SK-N-SH (cell line): ENCODE results near the gene TMEM145. TPM values are rescaled to one million over a fixed set of nuclear protein-coding genes. Genes with fewer than 3 reads are reported as not detected.
"Not testable (repeated sequence)": the region's sequence is repeated elsewhere in the genome, so short reads cannot be mapped to it uniquely, and the experiment has no call there.

Experiments
- CTCF ChIA-PET: fragments of 300-600, 350-600 bp; formaldehyde crosslinking; extraction: SDS; loops from one replicate; lab custom pipeline; 2021; lab: Yijun Ruan, JAX
- POLR2A ChIA-PET: fragments of 350-600 bp; sonication (Branson Sonifier 250); formaldehyde crosslinking; extraction: SDS; loops from one replicate; lab custom pipeline; 2020; ENCODE audit warnings: antibody characterized with exemption, inconsistent platforms; lab: Yijun Ruan, JAX
- DNase-seq: peaks from one replicate; pipeline ENCODE4 v3.0.0; 2012
- H2AFZ ChIP-seq: fragments of 200-600 bp; sonication (generic); 2 replicates; pipeline ENCODE4 v1.8.1; 2016; ENCODE audit warnings: antibody characterized with exemption, mild to moderate bottlenecking, low read depth
- H3F3A ChIP-seq: fragments of 200-600 bp; sonication (generic); replicated peaks from 2 replicates; pipeline ENCODE3; 2016; ENCODE audit warnings: antibody characterized with exemption, mild to moderate bottlenecking; ENCODE audit not compliant: insufficient read depth
- H3K27ac ChIP-seq, 2 experiments: fragments of 200-500 bp in 1 of 2; fragments of 200-600 bp in 1 of 2; sonication (Bioruptor generic) in 1 of 2; sonication (generic), shearing (Covaris generic) in 1 of 2; 2 replicates each; pipeline versions ENCODE4 v1.5.1 to v1.6.1; 2014 to 2016; ENCODE audit warnings: low read depth in 2 of 2, inconsistent platforms in 1 of 2, low read length in 1 of 2, mild to moderate bottlenecking in 1 of 2, mixed read lengths in 1 of 2
- H3K27me3 ChIP-seq: fragments of 200-600 bp; sonication (generic), shearing (Covaris generic); 2 replicates; pipeline ENCODE4 v1.6.1; 2016; ENCODE audit warnings: mixed run types; ENCODE audit not compliant: insufficient read depth
- H3K36me3 ChIP-seq, 2 experiments: fragments of 200-500 bp in 1 of 2; fragments of 200-600 bp in 1 of 2; sonication (Bioruptor generic) in 1 of 2; sonication (generic) in 1 of 2; replicated peaks in 1 of 2; 2 replicates each; pipeline versions ENCODE3 to v1.5.1; 2014 to 2016; ENCODE audit warnings: low read length in 1 of 2, mild to moderate bottlenecking in 1 of 2; ENCODE audit not compliant: insufficient read depth in 2 of 2, control insufficient read depth in 1 of 2
- H3K4me1 ChIP-seq, 2 experiments: fragments of 200-500 bp in 1 of 2; fragments of 200-600 bp in 1 of 2; sonication (Bioruptor generic) in 1 of 2; sonication (generic), shearing (Covaris generic) in 1 of 2; 2 replicates each; pipeline versions ENCODE4 v1.5.1 to v1.6.1; 2014 to 2016; ENCODE audit warnings: low read depth in 1 of 2, low read length in 1 of 2, mixed run types in 1 of 2; ENCODE audit not compliant: insufficient read depth in 2 of 2, control insufficient read depth in 1 of 2
- H3K4me2 ChIP-seq: fragments of 200-600 bp; sonication (generic), shearing (Covaris generic); 2 replicates; pipeline ENCODE4 v1.6.1; 2017; ENCODE audit warnings: mixed run types
- H3K4me3 ChIP-seq, 2 experiments: fragments of 200-500 bp in 1 of 2; fragments of 200-600 bp in 1 of 2; sonication (Bioruptor generic) in 1 of 2; sonication (generic), shearing (Covaris generic) in 1 of 2; 2 replicates each; pipeline versions ENCODE4 v1.5.1 to v1.8.1; 2014 to 2016; ENCODE audit warnings: low read depth in 2 of 2, inconsistent platforms in 1 of 2, low read length in 1 of 2, mild to moderate bottlenecking in 1 of 2, mixed read lengths in 1 of 2, moderate library complexity in 1 of 2
- H3K79me2 ChIP-seq: fragments of 200-600 bp; sonication (generic); 2 replicates; pipeline ENCODE4 v1.8.1; 2017; ENCODE audit warnings: mild to moderate bottlenecking; ENCODE audit not compliant: insufficient read depth
- H3K9ac ChIP-seq: fragments of 200-600 bp; sonication (generic); 2 replicates; pipeline ENCODE4 v1.6.1; 2017; ENCODE audit warnings: mixed run types
- H3K9me2 ChIP-seq: fragments of 200-600 bp; sonication (generic); 2 replicates; pipeline ENCODE4 v1.6.1; 2017; ENCODE audit warnings: mixed run types
- H3K9me3 ChIP-seq: fragments of 200-600 bp; sonication (generic); 2 replicates; pipeline ENCODE4 v1.6.1; 2017; ENCODE audit warnings: mixed run types, mild to moderate bottlenecking, moderate library complexity
- H4K20me1 ChIP-seq: fragments of 200-600 bp; sonication (generic); 2 replicates; pipeline ENCODE4 v1.6.1; 2017; ENCODE audit warnings: mild to moderate bottlenecking, mixed run types; ENCODE audit not compliant: insufficient read depth
- CHD2 ChIP-seq: fragments of 150-350 bp; IDR thresholded peaks from 2 replicates; pipeline ENCODE4 v1.6.1; 2018; ENCODE audit warnings: low read length; ENCODE audit not compliant: partially characterized antibody
- FOXM1 ChIP-seq: IDR thresholded peaks from 2 replicates; pipeline ENCODE4 v1.4.0; 2012; ENCODE audit warnings: low read depth, mild to moderate bottlenecking
- MXI1 ChIP-seq: IDR thresholded peaks from 2 replicates; pipeline ENCODE4 v1.6.1; 2012; ENCODE audit warnings: mild to moderate bottlenecking, low read depth, low read length, improper control_type of control experiment
- NFIC ChIP-seq: IDR thresholded peaks from 2 replicates; pipeline ENCODE4 v1.4.0; 2012; ENCODE audit warnings: borderline replicate concordance
- NRF1 ChIP-seq: IDR thresholded peaks from 2 replicates; pipeline ENCODE4 v1.6.1; 2012; ENCODE audit warnings: low read depth, mild to moderate bottlenecking, low read length
- TCF12 ChIP-seq: IDR thresholded peaks from 2 replicates; pipeline ENCODE4 v1.4.0; 2012
- YY1 ChIP-seq: IDR thresholded peaks from 2 replicates; pipeline ENCODE4 v1.4.0; 2012; ENCODE audit warnings: low read depth, mild to moderate bottlenecking
- WGBS: methylation state at CpG from one replicate; pipeline ENCODE4 v1.1.6; 2017; ENCODE audit warnings: low lambda C conversion rate; 5-methylcytosine and 5-hydroxymethylcytosine counted together
- polyA plus RNA-seq, 3 experiments: library from polyadenylated mRNA; depleted of rRNA; stranded (reverse); fragments of >200 nt; gene quantifications; 2 replicates each; pipeline ENCODE4 v1.2.3, GENCODE V29; 2012
- TF ChIP-seq, protein P1 (sequence below): fragments of 200-600 bp; sonication (generic); IDR thresholded peaks from 2 replicates; pipeline ENCODE4 v1.6.1; 2017; ENCODE audit warnings: antibody characterized with exemption, mild to moderate bottlenecking, moderate library complexity
- TF ChIP-seq, protein P2 (sequence below): IDR thresholded peaks from 2 replicates; pipeline ENCODE4 v1.6.1; 2012; ENCODE audit warnings: mild to moderate bottlenecking, low read depth, low read length, moderate library complexity

The TMEM145 gene
- 0.37 and 2.0 TPM in 2 replicates for polyA plus RNA-seq (2012; rRNA removed)
- polyA plus RNA-seq (2012; cell fraction: cytosol; rRNA removed), result 0.53 and 1.5 TPM in 2 replicates
- polyA plus RNA-seq (2012; cell fraction: nucleus; rRNA removed), result 8.0 and 18.2 TPM in 2 replicates

DNA sequence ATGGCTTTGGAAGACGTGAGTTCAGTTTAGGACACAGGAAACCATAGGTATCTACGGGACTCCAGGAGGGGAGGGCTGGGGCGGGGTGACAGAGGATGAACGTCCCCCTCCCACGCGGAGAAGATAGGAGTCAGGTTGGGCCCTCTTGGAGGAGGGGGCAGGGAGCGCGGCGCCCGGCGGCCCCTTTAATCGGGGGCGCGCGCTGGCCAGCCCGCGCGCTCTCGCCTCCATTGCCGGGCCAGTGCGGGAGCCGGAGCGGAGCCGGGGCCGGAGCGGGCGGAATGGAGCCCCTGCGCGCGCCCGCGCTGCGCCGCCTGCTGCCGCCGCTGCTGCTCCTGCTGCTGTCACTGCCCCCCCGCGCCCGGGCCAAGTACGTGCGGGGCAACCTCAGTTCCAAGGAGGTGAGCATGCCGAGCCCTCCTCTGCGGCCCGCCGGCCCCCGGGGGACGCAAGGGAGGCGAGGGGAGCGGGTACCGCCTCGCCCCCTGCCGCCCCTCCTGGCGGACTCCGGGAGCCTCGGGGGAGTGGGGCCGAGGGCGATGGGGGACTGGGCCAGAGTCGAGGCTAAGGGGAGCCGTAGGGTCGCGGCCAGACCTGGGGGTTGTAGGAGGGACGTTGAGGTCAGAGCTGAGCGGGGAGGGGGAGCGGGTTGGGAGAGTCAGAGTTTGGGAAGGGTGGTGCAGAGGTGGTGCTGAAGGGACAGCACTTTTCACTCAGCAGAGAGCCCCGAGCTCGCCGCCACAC, at the start of gene TMEM145:
Gene TMEM145 (plus strand): TSS at position 214 of the 744 bp plus-strand sequence. CDS start 68 bp downstream, at position 282.
- POLR2A ChIA-PET, result no interaction called here
- Histone ChIP-seq H3K27ac (peak within 1 kb of the TSS in 1 of 2 experiments; percentile 43; a peak in 1 of 4 replicates), H3K9ac (no peak within 1 kb of the TSS; the same call in 1 of the 2 replicates), H3K4me3 (peak within 1 kb of the TSS; percentile 55 to 68), H2AFZ (peak within 1 kb of the TSS; percentile 90; the same call in 1 of the 2 replicates), H3F3A (no peaks in the 10 kb centered on the region), H3K36me3 (no peaks in the 10 kb centered on the region), H3K9me2 (no peaks in the 10 kb centered on the region), H3K79me2 (no peaks in the 10 kb centered on the region), H4K20me1 (no peaks in the 10 kb centered on the region), H3K27me3 (no peaks in the 10 kb centered on the region), H3K9me3 (no peaks in the 10 kb centered on the region), H3K4me2 (peak within 1 kb of the TSS; percentile 100), H3K4me1 (peaks cover 0 to 14% of the 10 kb centered on the region in 2 experiments; a peak in 1 of 4 replicates)
- CTCF ChIA-PET, result interaction anchor here (1.1 to 1.5 kb wide), 5 partner anchors 10 to 74 kb away, joined by 3 to 8 read pairs (median 4); no protein-coding TSS in a partner anchor
- WGBS, result 8% methylated on average over 23 of the region's 67 CpGs
- DNase-seq, result peak; percentile 97
- TF ChIP-seq FOXM1 (no peak), MXI1 (peak; percentile 52; the same call in 1 of the 2 replicates), CHD2 (peak; percentile 34), NRF1 (peak; percentile 45), YY1 (no peak), NFIC (no peak), TCF12 (no peak)
- TF ChIP-seq, protein P1, sequence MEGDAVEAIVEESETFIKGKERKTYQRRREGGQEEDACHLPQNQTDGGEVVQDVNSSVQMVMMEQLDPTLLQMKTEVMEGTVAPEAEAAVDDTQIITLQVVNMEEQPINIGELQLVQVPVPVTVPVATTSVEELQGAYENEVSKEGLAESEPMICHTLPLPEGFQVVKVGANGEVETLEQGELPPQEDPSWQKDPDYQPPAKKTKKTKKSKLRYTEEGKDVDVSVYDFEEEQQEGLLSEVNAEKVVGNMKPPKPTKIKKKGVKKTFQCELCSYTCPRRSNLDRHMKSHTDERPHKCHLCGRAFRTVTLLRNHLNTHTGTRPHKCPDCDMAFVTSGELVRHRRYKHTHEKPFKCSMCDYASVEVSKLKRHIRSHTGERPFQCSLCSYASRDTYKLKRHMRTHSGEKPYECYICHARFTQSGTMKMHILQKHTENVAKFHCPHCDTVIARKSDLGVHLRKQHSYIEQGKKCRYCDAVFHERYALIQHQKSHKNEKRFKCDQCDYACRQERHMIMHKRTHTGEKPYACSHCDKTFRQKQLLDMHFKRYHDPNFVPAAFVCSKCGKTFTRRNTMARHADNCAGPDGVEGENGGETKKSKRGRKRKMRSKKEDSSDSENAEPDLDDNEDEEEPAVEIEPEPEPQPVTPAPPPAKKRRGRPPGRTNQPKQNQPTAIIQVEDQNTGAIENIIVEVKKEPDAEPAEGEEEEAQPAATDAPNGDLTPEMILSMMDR, result peak; percentile 26; the same call in 1 of the 2 replicates
- TF ChIP-seq, protein P2, sequence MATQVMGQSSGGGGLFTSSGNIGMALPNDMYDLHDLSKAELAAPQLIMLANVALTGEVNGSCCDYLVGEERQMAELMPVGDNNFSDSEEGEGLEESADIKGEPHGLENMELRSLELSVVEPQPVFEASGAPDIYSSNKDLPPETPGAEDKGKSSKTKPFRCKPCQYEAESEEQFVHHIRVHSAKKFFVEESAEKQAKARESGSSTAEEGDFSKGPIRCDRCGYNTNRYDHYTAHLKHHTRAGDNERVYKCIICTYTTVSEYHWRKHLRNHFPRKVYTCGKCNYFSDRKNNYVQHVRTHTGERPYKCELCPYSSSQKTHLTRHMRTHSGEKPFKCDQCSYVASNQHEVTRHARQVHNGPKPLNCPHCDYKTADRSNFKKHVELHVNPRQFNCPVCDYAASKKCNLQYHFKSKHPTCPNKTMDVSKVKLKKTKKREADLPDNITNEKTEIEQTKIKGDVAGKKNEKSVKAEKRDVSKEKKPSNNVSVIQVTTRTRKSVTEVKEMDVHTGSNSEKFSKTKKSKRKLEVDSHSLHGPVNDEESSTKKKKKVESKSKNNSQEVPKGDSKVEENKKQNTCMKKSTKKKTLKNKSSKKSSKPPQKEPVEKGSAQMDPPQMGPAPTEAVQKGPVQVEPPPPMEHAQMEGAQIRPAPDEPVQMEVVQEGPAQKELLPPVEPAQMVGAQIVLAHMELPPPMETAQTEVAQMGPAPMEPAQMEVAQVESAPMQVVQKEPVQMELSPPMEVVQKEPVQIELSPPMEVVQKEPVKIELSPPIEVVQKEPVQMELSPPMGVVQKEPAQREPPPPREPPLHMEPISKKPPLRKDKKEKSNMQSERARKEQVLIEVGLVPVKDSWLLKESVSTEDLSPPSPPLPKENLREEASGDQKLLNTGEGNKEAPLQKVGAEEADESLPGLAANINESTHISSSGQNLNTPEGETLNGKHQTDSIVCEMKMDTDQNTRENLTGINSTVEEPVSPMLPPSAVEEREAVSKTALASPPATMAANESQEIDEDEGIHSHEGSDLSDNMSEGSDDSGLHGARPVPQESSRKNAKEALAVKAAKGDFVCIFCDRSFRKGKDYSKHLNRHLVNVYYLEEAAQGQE, result peak; percentile 93

DNA sequence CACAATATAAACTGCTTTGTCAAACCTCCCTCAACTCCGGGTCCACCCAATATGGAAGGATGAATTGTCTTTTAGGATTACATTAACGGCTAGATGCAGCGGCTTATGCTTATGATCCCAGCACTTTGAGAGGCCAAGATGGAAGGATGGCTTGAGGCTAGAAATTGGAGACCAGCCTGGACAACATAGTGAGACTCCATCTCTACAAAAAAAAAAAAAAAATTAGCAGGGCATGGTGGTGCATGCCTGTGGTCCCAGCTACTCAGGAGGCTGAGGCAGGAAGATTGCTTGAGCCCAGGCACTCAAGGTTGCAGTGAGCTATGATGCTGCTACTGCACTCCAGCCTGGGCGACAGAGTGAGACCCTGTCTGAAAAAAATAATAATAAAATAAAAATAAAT, 47.0 kb upstream of the TMEM145 start:
- H3K4me3 ChIP-seq, H3K9ac ChIP-seq, H3K27me3 ChIP-seq, CTCF ChIA-PET, H4K20me1 ChIP-seq, H3K36me3 ChIP-seq, DNase-seq, H3K9me3 ChIP-seq, POLR2A ChIA-PET, H3K4me2 ChIP-seq, H3K27ac ChIP-seq, H2AFZ ChIP-seq, H3F3A ChIP-seq, H3K9me2 ChIP-seq: not testable (repeated sequence)
- peaks cover 8 to 22% of the 10 kb centered on the region in 2 experiments; a peak in 3 of 4 replicates for H3K4me1 ChIP-seq
- peaks cover 18% of the 10 kb centered on the region for H3K79me2 ChIP-seq
- WGBS, result 91% methylated on average over 4 of the region's 4 CpGs

DNA sequence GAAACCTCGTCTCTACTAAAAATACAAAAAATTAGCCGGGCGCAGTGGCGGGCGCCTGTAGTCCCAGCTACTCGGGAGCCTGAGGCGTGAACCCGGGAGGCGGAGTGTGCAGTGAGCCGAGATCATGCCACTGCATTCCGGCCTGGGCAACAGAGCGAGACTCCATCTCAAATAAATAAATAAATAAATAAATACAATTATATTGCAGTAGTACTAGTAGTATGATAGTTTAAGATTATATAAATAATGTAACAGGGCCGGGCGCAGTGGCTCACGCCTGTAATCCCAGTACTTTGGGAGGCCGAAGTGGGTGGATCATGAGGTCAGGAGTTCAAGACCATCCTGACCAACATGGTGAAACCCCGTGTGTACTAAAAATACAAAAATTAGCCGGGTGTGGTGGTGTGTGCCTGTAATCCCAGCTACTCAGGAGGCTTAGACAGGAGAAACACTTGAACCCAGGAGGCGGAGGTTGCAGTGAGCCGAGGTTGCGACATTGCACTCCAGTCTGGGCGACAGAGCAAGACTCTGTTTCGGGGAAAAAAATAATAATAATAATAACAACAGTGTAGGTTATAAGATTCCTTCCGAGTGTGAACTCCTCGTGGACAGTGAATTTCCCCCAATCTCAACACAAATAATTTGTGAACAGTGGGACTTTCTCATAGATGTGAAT, 46.0 kb upstream of the TMEM145 start:
- H3F3A ChIP-seq, H3K9me3 ChIP-seq, POLR2A ChIA-PET, H4K20me1 ChIP-seq, H3K4me3 ChIP-seq, H3K27me3 ChIP-seq, H3K9me2 ChIP-seq, H3K9ac ChIP-seq, DNase-seq, H3K36me3 ChIP-seq: not testable (repeated sequence)
- peaks cover 13 to 29% of the 10 kb centered on the region in 2 experiments; a peak in 3 of 4 replicates for H3K4me1 ChIP-seq
- WGBS, result 96% methylated on average over 25 of the region's 25 CpGs
- H3K27ac ChIP-seq, result peak overlapping the region in 1 of 2 experiments; percentile 92; a peak in 3 of 4 replicates
- peak overlapping the region; percentile 84 for H3K4me2 ChIP-seq
- CTCF ChIA-PET, result interaction anchor here (0.9 kb wide), 1 partner anchor 12 kb away, joined by 3 read pairs; no protein-coding TSS in a partner anchor
- peaks cover 27% of the 10 kb centered on the region for H3K79me2 ChIP-seq
- 0 out of 2 replicates have a peak overlapping the region, but pooled peaks have one; percentile 66 for H2AFZ ChIP-seq
